Activated CD8-positive, alpha-beta memory T cell treated with anti-CD3 and anti-CD28 coated beads for 48 hours (primary cell): Measurements from ENCODE around the gene LY9.
A peak's percentile ranks its signal among the peaks of the same experiment; 100 is the strongest.

Experiments
- DNase-seq, 3 experiments: peaks; one replicate each; pipeline ENCODE4 v3.0.0-alpha.2; 2020; ENCODE audit warnings: low read depth in 2 of 3, low spot score in 2 of 3

LY9 gene

GRCh38 chr1:160800645-160801408 lies 4.9 kb downstream of the LY9 start:
- no peak for DNase-seq

GRCh38 chr1:160801836-160802580 lies 6.0 kb downstream of the LY9 start:
- DNase-seq, result no peak

GRCh38 chr1:160806109-160806665 lies 10.2 kb downstream of the LY9 start:
- no peak for DNase-seq

- DNase-seq, result no peak
Measured at GRCh38 chr1:160806784-160807183, 10.8 kb downstream of the LY9 start.

GRCh38 chr1:160807247-160807646 lies 11.3 kb downstream of the LY9 start:
- DNase-seq, result no peak

GRCh38 chr1:160807738-160808137 lies 11.8 kb downstream of the LY9 start:
- DNase-seq, result no peak

- no peak for DNase-seq
Measured at GRCh38 chr1:160808289-160808688, 12.3 kb downstream of the LY9 start.

DNA sequence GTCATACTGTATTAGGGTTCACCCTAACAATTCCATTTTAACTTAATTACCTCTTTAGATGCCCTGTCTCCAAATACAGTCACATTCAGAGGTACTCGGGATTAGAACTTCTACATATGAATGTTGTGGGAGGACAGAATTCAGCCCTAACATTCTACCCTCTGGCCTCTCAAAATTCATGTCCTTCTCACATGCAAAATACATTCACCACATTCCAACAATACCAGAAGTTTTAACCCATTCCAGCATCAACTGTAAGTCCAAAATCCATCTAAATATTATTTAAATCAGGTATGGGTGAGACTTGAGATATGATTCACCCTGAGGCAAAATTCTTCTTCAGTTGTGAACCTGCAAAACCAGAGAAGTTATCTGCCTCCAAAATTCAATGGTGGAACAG lies 14.5 kb downstream of the LY9 start:
- DNase-seq, result no peak

- DNase-seq, result no peak
Measured at GRCh38 chr1:160811147-160811546, 15.2 kb downstream of the LY9 start.

GRCh38 chr1:160813215-160813614 lies 17.2 kb downstream of the LY9 start:
- DNase-seq, result no peak

DNA sequence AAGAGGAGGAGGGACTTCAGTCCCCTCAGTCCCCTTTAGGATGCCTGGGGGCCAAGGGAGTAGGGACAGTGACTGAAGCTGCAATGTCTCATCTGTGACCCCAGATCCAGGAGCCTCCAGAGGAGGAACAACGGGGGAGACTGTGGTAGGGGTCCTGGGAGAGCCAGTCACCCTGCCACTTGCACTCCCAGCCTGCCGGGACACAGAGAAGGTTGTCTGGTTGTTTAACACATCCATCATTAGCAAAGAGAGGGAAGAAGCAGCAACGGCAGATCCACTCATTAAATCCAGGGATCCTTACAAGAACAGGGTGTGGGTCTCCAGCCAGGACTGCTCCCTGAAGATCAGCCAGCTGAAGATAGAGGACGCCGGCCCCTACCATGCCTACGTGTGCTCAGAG lies 18.3 kb downstream of the LY9 start:
- DNase-seq, result no peak

DNA sequence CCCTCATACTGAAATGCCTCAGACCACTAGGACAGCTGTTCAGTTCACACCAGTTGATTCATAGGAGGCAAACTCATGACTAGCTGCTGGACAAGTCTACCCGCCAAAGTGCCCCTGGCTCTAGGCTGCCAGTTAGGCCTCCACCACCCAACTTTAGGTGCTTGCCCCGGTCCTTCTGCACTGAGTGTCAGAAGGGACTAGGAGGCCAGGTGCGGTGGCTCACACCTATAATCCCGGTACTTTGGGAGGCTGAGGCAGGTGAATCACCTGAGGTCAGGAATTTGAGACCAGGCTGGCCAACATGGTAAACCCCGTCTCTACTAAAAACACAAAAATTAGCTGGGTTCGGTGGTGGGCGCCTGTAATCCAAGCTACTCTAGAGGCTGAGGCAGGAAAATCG lies 18.9 kb downstream of the LY9 start:
- no peak for DNase-seq

DNA sequence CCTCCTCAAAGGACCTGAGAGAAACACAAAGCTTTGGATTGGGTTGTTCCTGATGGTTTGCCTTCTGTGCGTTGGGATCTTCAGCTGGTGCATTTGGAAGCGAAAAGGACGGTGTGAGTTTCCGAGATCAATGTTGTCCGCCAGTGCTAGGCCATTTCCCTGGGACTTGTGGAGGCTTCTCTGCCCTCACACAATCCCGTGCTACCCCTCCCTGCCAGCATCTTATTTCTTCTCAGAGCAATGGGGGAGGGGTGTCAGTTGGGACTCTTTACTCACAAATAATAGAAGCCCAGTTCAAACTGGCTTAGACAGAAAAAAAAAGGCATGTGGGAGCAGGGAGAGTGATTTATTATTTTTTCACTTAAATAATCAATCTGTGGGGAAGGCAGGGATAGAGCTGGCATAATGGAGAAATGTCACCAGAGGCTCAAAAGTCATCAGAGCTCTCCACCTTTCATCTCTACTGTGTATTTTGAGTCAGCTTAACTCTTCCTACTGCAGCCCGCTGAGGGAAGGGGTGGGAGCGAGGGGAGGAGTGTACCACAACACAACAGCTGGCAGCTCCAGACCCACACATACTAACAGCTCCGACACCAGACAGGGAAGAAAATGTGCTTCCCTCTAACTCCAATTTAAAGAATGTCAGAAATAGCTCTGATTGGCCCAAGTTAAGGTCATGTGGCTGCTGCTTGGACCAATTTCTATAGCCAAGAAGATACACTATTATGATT lies 22.4 kb downstream of the LY9 start:
- no peak for DNase-seq

DNA sequence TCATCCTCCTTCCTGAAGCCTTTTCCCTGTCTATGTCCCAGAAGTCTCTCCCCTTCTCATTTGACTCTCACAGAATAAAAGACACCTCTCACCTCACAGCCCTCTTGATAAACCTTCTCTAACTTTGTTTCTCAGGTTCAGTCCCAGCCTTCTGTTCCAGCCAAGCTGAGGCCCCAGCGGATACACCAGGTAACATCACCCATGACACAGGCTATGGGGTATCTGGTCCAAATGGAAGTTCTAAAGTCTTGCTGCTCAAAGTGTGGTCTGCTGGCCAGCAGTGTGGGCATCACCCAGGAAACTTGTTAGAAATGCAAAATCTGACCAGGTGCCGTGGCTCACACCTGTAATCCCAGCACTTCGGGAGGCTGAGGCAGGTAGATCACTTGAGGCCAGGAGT lies 23.2 kb downstream of the LY9 start:
- DNase-seq, result no peak

GRCh38 chr1:160821627-160822026 lies 25.7 kb downstream of the LY9 start:
- no peak for DNase-seq

DNA sequence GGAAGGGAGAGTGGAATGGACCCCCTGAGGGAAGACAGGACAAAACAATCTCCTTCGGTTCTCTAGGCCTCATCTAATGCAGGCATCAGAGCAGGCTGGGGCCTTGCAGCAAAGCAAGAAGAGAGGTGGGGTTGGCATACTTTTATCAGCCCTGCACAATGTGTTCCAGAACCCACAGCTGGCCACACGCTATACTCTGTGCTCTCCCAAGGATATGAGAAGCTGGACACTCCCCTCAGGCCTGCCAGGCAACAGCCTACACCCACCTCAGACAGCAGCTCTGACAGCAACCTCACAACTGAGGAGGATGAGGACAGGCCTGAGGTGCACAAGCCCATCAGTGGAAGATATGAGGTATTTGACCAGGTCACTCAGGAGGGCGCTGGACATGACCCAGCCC lies 27.3 kb downstream of the LY9 start:
- DNase-seq, result no peak

DNA sequence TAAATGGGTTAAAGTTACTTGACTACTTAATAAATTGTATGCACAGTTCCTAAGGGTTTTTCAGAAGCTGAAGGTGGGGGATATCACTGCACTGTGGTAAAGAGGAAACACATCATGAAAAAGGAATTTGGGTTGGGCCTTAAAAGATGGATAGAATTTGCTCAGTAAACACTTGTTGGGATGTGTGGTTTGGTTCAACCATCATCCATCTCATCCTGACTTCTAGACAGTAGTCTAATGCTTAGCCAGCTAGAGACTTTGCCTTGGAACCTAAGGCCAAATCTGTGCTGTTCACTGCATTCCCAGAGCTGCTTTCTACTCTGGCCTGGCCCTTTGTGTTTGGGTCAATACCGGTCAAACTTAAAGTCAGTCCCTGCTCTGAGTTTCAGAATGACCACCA lies 30.6 kb downstream of the LY9 start:
- no peak for DNase-seq

- DNase-seq, result no peak
Measured at GRCh38 chr1:160827418-160827817, 31.4 kb downstream of the LY9 start.

DNA sequence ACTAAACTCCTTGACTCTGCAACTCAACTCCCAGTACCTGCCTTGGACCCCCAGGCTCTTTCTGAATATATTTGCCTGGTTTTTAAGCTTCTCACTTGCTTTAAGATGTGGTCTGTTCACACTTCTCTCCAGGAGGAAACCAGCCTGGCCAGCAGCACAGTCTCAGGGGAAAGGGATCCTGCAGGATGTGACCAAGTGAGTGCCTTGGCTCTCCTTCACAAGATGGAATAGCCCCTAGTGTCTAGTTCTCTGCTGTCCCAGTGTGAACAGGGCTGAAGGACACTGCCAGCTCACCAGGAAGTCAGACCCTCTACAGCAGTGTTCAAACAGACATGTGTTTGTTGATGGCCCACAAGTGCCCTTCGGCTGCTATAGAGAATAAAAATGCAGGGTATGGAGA lies 33.8 kb downstream of the LY9 start:
- no peak for DNase-seq

DNA sequence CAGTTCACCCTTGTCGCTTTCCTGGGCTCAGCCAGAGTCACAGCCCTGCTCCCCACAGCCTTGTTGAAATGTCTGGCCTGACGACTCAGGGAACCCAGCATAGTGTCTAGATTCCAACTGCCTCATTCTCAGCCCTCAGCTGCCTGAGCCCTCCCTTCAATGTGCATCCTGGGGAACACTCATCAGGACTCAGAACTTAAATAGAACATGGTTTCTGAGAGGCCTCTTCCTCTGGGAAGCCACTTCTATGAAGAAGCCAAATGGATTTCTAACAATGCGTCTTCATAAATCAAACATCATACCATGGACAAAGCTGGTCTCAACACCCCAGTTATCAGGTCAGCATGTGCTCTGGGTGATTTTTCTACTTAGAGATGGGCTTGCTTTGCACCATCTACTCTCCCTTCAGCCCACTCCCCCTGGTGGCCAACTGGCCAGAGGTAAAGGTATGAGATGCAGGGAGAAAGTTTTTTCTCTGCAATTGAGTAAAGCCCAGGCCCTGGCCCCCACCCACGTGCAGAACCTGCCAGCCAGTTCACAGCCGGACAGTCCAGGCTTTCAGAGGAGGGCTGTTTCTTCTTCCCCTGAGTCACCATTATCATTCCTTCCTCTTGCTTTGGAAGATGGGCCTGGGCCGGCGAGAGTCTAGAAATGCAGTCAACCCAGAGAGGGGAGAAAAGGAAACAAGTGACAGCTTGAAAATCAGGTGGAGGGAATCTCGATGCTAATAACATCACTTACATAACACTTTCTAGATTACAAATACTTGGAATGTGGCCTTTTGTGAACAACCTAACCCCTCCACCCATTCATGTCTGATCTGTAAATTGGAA lies 34.6 kb downstream of the LY9 start:
- peak in 2 of 3 experiments; percentile 38 to 51 for DNase-seq
